GM12878 (cell line): Measurements from ENCODE around the gene IFT81. TPM values are rescaled to one million over a fixed set of nuclear protein-coding genes. Genes with fewer than 3 reads are reported as not detected.

Experiments used
- BMI1 ChIP-seq: fragments of 450-650 bp; IDR thresholded peaks from 2 replicates; pipeline ENCODE4 v1.6.1; 2016; ENCODE audit warnings: mild to moderate bottlenecking, moderate library complexity, borderline replicate concordance
- BRCA1 ChIP-seq: IDR thresholded peaks from 2 replicates; pipeline ENCODE4 v1.6.1; 2011; ENCODE audit warnings: low read depth, low read length, improper control_type of control experiment
- CEBPB ChIP-seq, 2 experiments: fragments of 150-350 bp in 1 of 2; IDR thresholded peaks; 2 replicates each; pipeline ENCODE4 v1.6.1; 2012 to 2014; ENCODE audit warnings: low read depth in 2 of 2, low read length in 2 of 2, borderline replicate concordance in 1 of 2, inconsistent platforms in 1 of 2
- CEBPZ ChIP-seq: fragments of 150-350 bp; IDR thresholded peaks from 2 replicates; pipeline ENCODE4 v1.6.1; 2016; ENCODE audit warnings: low read depth, low read length
- ESRRA ChIP-seq: IDR thresholded peaks from 2 replicates; pipeline ENCODE4 v1.6.1; 2012; ENCODE audit warnings: mild to moderate bottlenecking, low read length, improper control_type of control experiment
- FOXM1 ChIP-seq: IDR thresholded peaks from 2 replicates; pipeline ENCODE4 v1.6.1; 2012; ENCODE audit warnings: low read depth, mild to moderate bottlenecking, inconsistent platforms, low read length, moderate library complexity
- HDAC6 ChIP-seq: fragments of 200-600 bp; sonication (generic); IDR thresholded peaks from one replicate; pipeline ENCODE4 v1.8.0; 2017; ENCODE audit warnings: antibody characterized with exemption; ENCODE audit not compliant: unreplicated experiment
- JUND ChIP-seq: IDR thresholded peaks from 2 replicates; pipeline ENCODE4 v1.6.1; 2012; ENCODE audit warnings: low read depth, mild to moderate bottlenecking, low read length, improper control_type of control experiment, moderate library complexity
- KAT2A ChIP-seq: conservative IDR thresholded peaks from 2 replicates; pipeline ENCODE4 v1.6.1; 2011; ENCODE audit warnings: low read depth, low read length; ENCODE audit not compliant: control insufficient read depth
- NFXL1 ChIP-seq: fragments of 450-650 bp; IDR thresholded peaks from 2 replicates; pipeline ENCODE4 v1.6.1; 2017; ENCODE audit warnings: antibody characterized with exemption, mild to moderate bottlenecking, borderline replicate concordance
- NFYA ChIP-seq: IDR thresholded peaks from 2 replicates; pipeline ENCODE4 v1.6.1; 2011; ENCODE audit warnings: low read depth, mild to moderate bottlenecking, low read length, improper control_type of control experiment, borderline replicate concordance
- NR2C1 ChIP-seq: fragments of 450-650 bp; IDR thresholded peaks from 2 replicates; pipeline ENCODE4 v1.6.1; 2017; ENCODE audit warnings: antibody characterized with exemption, mild to moderate bottlenecking, moderate library complexity
- RCOR1 ChIP-seq: conservative IDR thresholded peaks from 2 replicates; pipeline ENCODE4 v1.6.1; 2012; ENCODE audit warnings: low read depth, low read length, improper control_type of control experiment
- RUNX3 ChIP-seq: IDR thresholded peaks from 2 replicates; pipeline ENCODE4 v1.6.1; 2012; ENCODE audit warnings: low read length, inconsistent platforms
- SIN3A ChIP-seq: IDR thresholded peaks from 2 replicates; pipeline ENCODE4 v1.6.1; 2012; ENCODE audit warnings: low read depth, low read length, improper control_type of control experiment
- SMAD5 ChIP-seq: IDR thresholded peaks from 2 replicates; pipeline ENCODE4 v1.6.1; 2016; ENCODE audit warnings: antibody characterized with exemption, low read depth
- SMARCA5 ChIP-seq: fragments of 450-650 bp; IDR thresholded peaks from 2 replicates; pipeline ENCODE4 v1.6.1; 2017; ENCODE audit warnings: mild to moderate bottlenecking
- SP1 ChIP-seq: IDR thresholded peaks from one replicate; pipeline ENCODE4 v1.6.1; 2011; ENCODE audit warnings: low read depth, low read length
- TAF1 ChIP-seq: IDR thresholded peaks from 2 replicates; pipeline ENCODE4 v1.6.1; 2011; ENCODE audit warnings: mild to moderate bottlenecking, low read depth, low read length, borderline replicate concordance
- TCF3 ChIP-seq: IDR thresholded peaks from 2 replicates; pipeline ENCODE4 v1.6.1; 2012; ENCODE audit warnings: low read depth, mild to moderate bottlenecking, low read length, borderline replicate concordance; ENCODE audit not compliant: insufficient read depth
- polyA plus RNA-seq, 11 experiments: library from polyadenylated mRNA; depleted of rRNA in 4 of 11; unstranded in 6 of 11; stranded (reverse) in 5 of 11; fragments of >200 nt; fragmentation: Nextera tagmentation in 4 of 11; fragmentation: Illumina TruSeq in 1 of 11; extraction: Ambion mirVana in 4 of 11; extraction: Trizol in 1 of 11; gene quantifications; 1 replicate in 1 of 11; 2 replicates in 10 of 11; pipeline versions ENCODE4 v1.2.1 to v1.2.3, GENCODE V29; 2011 to 2016; ENCODE audit warnings: inconsistent platforms in 2 of 11, missing spikeins in 2 of 11, low read depth in 1 of 11
- total RNA-seq, 4 experiments: library from RNA; depleted of rRNA in 3 of 4; stranded (reverse); fragments of >200 nt in 3 of 4; fragmentation: Illumina TruSeq in 1 of 4; extraction: Trizol in 1 of 4; gene quantifications; 2 replicates each; pipeline versions ENCODE4 v1.2.1 to v1.2.3, GENCODE V29; 2013 to 2021
- TF ChIP-seq, protein P1 (sequence below): IDR thresholded peaks from 2 replicates; pipeline ENCODE4 v1.6.1; 2012; ENCODE audit warnings: low read depth, low read length, improper control_type of control experiment
- TF ChIP-seq, protein P2 (sequence below): IDR thresholded peaks from 2 replicates; pipeline ENCODE4 v1.6.1; 2011; ENCODE audit warnings: borderline replicate concordance, low read depth, mild to moderate bottlenecking, moderate library complexity, mixed read lengths, low read length; ENCODE audit not compliant: insufficient read depth; ENCODE audit errors: extremely low read length
- TF ChIP-seq, protein P3 (sequence below): IDR thresholded peaks from 2 replicates; pipeline ENCODE4 v1.6.1; 2011; ENCODE audit warnings: mild to moderate bottlenecking, low read depth, low read length, moderate library complexity; ENCODE audit not compliant: insufficient replicate concordance

The IFT81 gene
- total and polyA plus RNA-seq, 10 of the 15 experiments (the other 5 are each of a cell fraction or from before 2014, with no cell fraction given): 4.1 to 9.9 (median 5.6) TPM

GRCh38 chr12:110079477-110080400, 44.4 kb upstream of the IFT81 start (continued):
- TF ChIP-seq CEBPZ: no peak
- TF ChIP-seq FOXM1: peak; percentile 31; the same call in 1 of the 2 replicates
- no peak for TF ChIP-seq ESRRA
- TF ChIP-seq, protein P1, sequence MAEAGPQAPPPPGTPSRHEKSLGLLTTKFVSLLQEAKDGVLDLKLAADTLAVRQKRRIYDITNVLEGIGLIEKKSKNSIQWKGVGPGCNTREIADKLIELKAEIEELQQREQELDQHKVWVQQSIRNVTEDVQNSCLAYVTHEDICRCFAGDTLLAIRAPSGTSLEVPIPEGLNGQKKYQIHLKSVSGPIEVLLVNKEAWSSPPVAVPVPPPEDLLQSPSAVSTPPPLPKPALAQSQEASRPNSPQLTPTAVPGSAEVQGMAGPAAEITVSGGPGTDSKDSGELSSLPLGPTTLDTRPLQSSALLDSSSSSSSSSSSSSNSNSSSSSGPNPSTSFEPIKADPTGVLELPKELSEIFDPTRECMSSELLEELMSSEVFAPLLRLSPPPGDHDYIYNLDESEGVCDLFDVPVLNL: no peak
- TF ChIP-seq, protein P2, sequence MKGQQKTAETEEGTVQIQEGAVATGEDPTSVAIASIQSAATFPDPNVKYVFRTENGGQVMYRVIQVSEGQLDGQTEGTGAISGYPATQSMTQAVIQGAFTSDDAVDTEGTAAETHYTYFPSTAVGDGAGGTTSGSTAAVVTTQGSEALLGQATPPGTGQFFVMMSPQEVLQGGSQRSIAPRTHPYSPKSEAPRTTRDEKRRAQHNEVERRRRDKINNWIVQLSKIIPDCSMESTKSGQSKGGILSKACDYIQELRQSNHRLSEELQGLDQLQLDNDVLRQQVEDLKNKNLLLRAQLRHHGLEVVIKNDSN: peak; percentile 60
- TF ChIP-seq, protein P3, sequence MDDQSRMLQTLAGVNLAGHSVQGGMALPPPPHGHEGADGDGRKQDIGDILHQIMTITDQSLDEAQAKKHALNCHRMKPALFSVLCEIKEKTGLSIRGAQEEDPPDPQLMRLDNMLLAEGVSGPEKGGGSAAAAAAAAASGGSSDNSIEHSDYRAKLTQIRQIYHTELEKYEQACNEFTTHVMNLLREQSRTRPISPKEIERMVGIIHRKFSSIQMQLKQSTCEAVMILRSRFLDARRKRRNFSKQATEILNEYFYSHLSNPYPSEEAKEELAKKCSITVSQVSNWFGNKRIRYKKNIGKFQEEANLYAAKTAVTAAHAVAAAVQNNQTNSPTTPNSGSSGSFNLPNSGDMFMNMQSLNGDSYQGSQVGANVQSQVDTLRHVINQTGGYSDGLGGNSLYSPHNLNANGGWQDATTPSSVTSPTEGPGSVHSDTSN: no peak
- TF ChIP-seq KAT2A: no peak
- TF ChIP-seq HDAC6: no peak
- 0 out of 2 replicates have a peak, but pooled peaks have one; percentile 39 for TF ChIP-seq NR2C1
- no peak; the same call in 1 of the 2 replicates for TF ChIP-seq SMAD5
- TF ChIP-seq RUNX3: peak; percentile 63
- TF ChIP-seq TAF1: peak; percentile 88
- TF ChIP-seq BMI1: no peak
- TF ChIP-seq RCOR1: no peak
- TF ChIP-seq BRCA1: no peak
- no peak for TF ChIP-seq JUND
- no peak for TF ChIP-seq SIN3A
- no peak for TF ChIP-seq NFYA
- TF ChIP-seq TCF3: no peak
- no peak for TF ChIP-seq CEBPB (IDR thresholded peaks at IDR 0.05; ENCODE audit: borderline replicate concordance in 1 of 2, low read depth in 2 of 2, low read length in 2 of 2)
- no peak for TF ChIP-seq NFXL1
- TF ChIP-seq SMARCA5: 0 out of 2 replicates have a peak, but pooled peaks have one; percentile 49
- peak; percentile 70 for TF ChIP-seq SP1
